Right lobe of liver (tissue), 4 donors: ENCODE measurements around the gene NFATC1.

Source experiments
- POLR2A ChIP-seq: fragments of 450-650 bp; IDR thresholded peaks from one replicate; pipeline ENCODE4 v1.6.1; 2017; ENCODE audit warnings: antibody characterized with exemption, mild to moderate bottlenecking
- TF ChIP-seq, protein P1 (sequence below), 4 donors: fragments of 200-600 bp in 3 of 4; fragments of 450-650 bp in 1 of 4; IDR thresholded peaks; one replicate each; pipeline versions ENCODE4 v1.5.1 to v1.8.0; 2016 to 2022; ENCODE audit warnings: antibody characterized with exemption in 4 of 4, mild to moderate bottlenecking in 2 of 4
- donor health status: DM: no; HTN: no; CAD: no.
- donor health status: DM: no; HTN: no; CAD: no.
- donor health status: DM: no; HTN: yes; CAD: no.

DNA sequence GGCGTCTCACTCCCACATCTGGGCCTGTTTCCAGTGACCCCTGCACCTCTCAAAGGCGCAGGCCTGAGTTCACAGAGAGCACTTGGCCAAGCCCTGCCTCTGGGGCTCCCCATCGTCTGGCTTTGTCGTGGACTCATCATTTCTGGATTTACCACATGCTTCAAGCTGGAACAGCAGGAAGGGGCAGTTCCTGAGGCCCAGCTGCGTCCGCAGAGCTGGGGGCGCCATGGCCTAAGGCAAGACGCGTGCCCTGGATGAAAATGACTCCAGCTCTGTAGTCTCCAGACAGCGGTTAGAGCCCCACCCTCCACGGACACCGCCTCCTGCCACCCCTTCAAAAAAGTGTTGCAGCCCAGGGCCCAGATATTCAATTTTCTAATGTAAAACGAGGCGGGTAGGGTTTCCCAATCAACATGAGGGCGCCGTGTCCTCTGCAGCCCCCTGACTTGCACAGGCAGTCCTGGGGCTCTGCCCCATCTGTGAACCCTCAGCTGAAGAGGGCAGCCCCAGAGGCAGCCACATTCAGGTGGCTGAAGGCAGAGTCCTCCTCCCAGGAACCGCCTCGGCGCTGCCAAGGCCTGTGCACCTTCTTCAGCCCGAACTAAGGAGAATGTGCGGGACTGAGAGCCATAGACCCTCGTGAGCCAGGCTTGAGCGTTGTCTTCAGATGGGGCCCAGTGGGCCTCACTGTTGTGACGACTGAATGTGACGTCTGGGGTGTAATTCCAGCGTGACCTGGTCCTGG, 85.5 kb downstream of the NFATC1 start:
- TF ChIP-seq, protein P1, sequence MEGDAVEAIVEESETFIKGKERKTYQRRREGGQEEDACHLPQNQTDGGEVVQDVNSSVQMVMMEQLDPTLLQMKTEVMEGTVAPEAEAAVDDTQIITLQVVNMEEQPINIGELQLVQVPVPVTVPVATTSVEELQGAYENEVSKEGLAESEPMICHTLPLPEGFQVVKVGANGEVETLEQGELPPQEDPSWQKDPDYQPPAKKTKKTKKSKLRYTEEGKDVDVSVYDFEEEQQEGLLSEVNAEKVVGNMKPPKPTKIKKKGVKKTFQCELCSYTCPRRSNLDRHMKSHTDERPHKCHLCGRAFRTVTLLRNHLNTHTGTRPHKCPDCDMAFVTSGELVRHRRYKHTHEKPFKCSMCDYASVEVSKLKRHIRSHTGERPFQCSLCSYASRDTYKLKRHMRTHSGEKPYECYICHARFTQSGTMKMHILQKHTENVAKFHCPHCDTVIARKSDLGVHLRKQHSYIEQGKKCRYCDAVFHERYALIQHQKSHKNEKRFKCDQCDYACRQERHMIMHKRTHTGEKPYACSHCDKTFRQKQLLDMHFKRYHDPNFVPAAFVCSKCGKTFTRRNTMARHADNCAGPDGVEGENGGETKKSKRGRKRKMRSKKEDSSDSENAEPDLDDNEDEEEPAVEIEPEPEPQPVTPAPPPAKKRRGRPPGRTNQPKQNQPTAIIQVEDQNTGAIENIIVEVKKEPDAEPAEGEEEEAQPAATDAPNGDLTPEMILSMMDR (IDR thresholded peaks at IDR 0.05): no peak
- TF ChIP-seq POLR2A: no peak
